ENCODE results near the gene ASIC4. TPM values are rescaled to one million over a fixed set of nuclear protein-coding genes. Genes with fewer than 3 reads are reported as not detected.

Gene ASIC4
- total RNA-seq, 1 experiment from 2014 or later = not detected

Small RNA genes within 50 kb of the gene (small RNA-seq; reads per million reads assigned to genes)
- gene MIR3132 = 0 reads per million in 2 experiments

Other genes starting within 250 kb of the ASIC4 start
- 25.8 and 33.2 TPM in 2 replicates for gene DNAJB2, start 235.1 kb upstream of the ASIC4 start, total RNA-seq (2014; rRNA removed; shearing (Covaris generic))
- gene PTPRN, start 205.1 kb upstream of the ASIC4 start, total RNA-seq (2014; rRNA removed; shearing (Covaris generic)) = 1.5 and 2.8 TPM in 2 replicates
- not detected in 2 replicates for gene RESP18, start 181.7 kb upstream of the ASIC4 start, total RNA-seq (2014; rRNA removed; shearing (Covaris generic))
- 46.8 and 50.1 TPM in 2 replicates for gene DNPEP, start 126.6 kb upstream of the ASIC4 start, total RNA-seq (2014; rRNA removed; shearing (Covaris generic))
- 0.13 TPM in 1 of 2 replicates, not detected in the other for gene DES, start 96.1 kb upstream of the ASIC4 start, total RNA-seq (2014; rRNA removed; shearing (Covaris generic))
- gene SPEG, start 79.6 kb upstream of the ASIC4 start, total RNA-seq (2014; rRNA removed; shearing (Covaris generic)) = 1.9 and 2.3 TPM in 2 replicates
- 60.6 and 64.8 TPM in 2 replicates for gene GMPPA, start 15.6 kb upstream of the ASIC4 start, total RNA-seq (2014; rRNA removed; shearing (Covaris generic))
- 93.9 and 111 TPM in 2 replicates for gene CHPF, start 29.3 kb downstream of the ASIC4 start, total RNA-seq (2014; rRNA removed; shearing (Covaris generic))
- 2.1 TPM in 2 replicates for gene TMEM198, start 29.5 kb downstream of the ASIC4 start, total RNA-seq (2014; rRNA removed; shearing (Covaris generic))
- 30.7 and 34.7 TPM in 2 replicates for gene OBSL1, start 57.1 kb downstream of the ASIC4 start, total RNA-seq (2014; rRNA removed; shearing (Covaris generic))
- gene INHA, start 57.8 kb downstream of the ASIC4 start, total RNA-seq (2014; rRNA removed; shearing (Covaris generic)) = 0.18 TPM in 1 of 2 replicates, not detected in the other
- gene STK11IP, start 83.4 kb downstream of the ASIC4 start, total RNA-seq (2014; rRNA removed; shearing (Covaris generic)) = 13.9 and 14.7 TPM in 2 replicates
- gene SLC4A3, start 113.1 kb downstream of the ASIC4 start, total RNA-seq (2014; rRNA removed; shearing (Covaris generic)) = 2.9 and 4.0 TPM in 2 replicates

Measured in SK-MEL-5 (cell line).